HepG2 (cell line): ENCODE data around the gene RPSA. TPM values are rescaled to one million over a fixed set of nuclear protein-coding genes. Genes with fewer than 3 reads are reported as not detected.
A peak's percentile ranks its signal among the peaks of the same experiment; 100 is the strongest.

Experiments
- ARID5B ChIP-seq: IDR thresholded peaks from 2 replicates; pipeline ENCODE4 v1.4.0; 2020; ENCODE audit warnings: mild to moderate bottlenecking, missing genetic modification reagents
- ATF1 ChIP-seq: IDR thresholded peaks from 2 replicates; pipeline ENCODE4 v1.6.1; 2016; ENCODE audit warnings: mild to moderate bottlenecking, control low read depth
- ATF7 ChIP-seq, 2 experiments: fragments of 450-650 bp in 1 of 2; sonication (generic) in 1 of 2; formaldehyde crosslinking in 1 of 2; IDR thresholded peaks; 2 replicates each; pipeline versions ENCODE4 v1.4.0 to v1.6.1; 2016 to 2020; ENCODE audit warnings: antibody characterized with exemption in 1 of 2, mild to moderate bottlenecking in 1 of 2, missing genetic modification reagents in 1 of 2
- CCDC6 ChIP-seq: sonication (generic); formaldehyde crosslinking; IDR thresholded peaks from 2 replicates; pipeline ENCODE4 v1.8.1; 2022; ENCODE audit warnings: mild to moderate bottlenecking, missing genetic modification reagents, moderate library complexity
- CSRNP2 ChIP-seq: sonication (generic); formaldehyde crosslinking; conservative IDR thresholded peaks from 2 replicates; pipeline ENCODE4 v1.8.0; 2022; ENCODE audit warnings: low read depth, missing genetic modification reagents
- GFI1 ChIP-seq: sonication (generic); formaldehyde crosslinking; IDR thresholded peaks from 2 replicates; pipeline ENCODE4 v1.5.0; 2020; ENCODE audit warnings: missing genetic modification reagents, mild to moderate bottlenecking, borderline replicate concordance
- MIXL1 ChIP-seq: IDR thresholded peaks from 2 replicates; pipeline ENCODE4 v1.6.1; 2016
- MTA1 ChIP-seq: sonication (generic); formaldehyde crosslinking; IDR thresholded peaks from 2 replicates; pipeline ENCODE4 v1.4.0; 2020; ENCODE audit warnings: missing genetic modification reagents, mild to moderate bottlenecking, borderline replicate concordance
- MYC ChIP-seq: sonication (generic); formaldehyde crosslinking; IDR thresholded peaks from 2 replicates; pipeline ENCODE4 v1.9.0; 2021; ENCODE audit warnings: missing genetic modification reagents, borderline replicate concordance
- NFYB ChIP-seq: sonication (generic); formaldehyde crosslinking; IDR thresholded peaks from 2 replicates; pipeline ENCODE4 v1.4.0; 2020; ENCODE audit warnings: missing genetic modification reagents
- NR1H2 ChIP-seq: sonication (generic); formaldehyde crosslinking; IDR thresholded peaks from 2 replicates; pipeline ENCODE4 v1.8.1; 2022; ENCODE audit warnings: low read depth, missing genetic modification reagents, borderline replicate concordance
- POLR2AphosphoS5 ChIP-seq: IDR thresholded peaks from 2 replicates; pipeline ENCODE4 v1.6.1; 2012; ENCODE audit warnings: low read depth, low read length
- RFX5 ChIP-seq: IDR thresholded peaks from 2 replicates; pipeline ENCODE4 v1.6.1; 2011; ENCODE audit warnings: low read depth, low read length, improper control_type of control experiment
- RXRA ChIP-seq: sonication (generic); formaldehyde crosslinking; IDR thresholded peaks from 2 replicates; pipeline ENCODE4 v1.5.1; 2020; ENCODE audit warnings: missing genetic modification reagents
- ZEB1 ChIP-seq: IDR thresholded peaks from 2 replicates; pipeline ENCODE4 v1.6.1; 2012; ENCODE audit warnings: mild to moderate bottlenecking, low read depth, inconsistent platforms; ENCODE audit not compliant: insufficient replicate concordance
- ZNF276 ChIP-seq: sonication (generic); formaldehyde crosslinking; IDR thresholded peaks from 2 replicates; pipeline ENCODE4 v1.4.0; 2020; ENCODE audit warnings: mild to moderate bottlenecking, low read depth, missing genetic modification reagents
- ZNF34 ChIP-seq: sonication (generic); formaldehyde crosslinking; IDR thresholded peaks from 2 replicates; pipeline ENCODE4 v1.4.0; 2020; ENCODE audit warnings: mild to moderate bottlenecking, missing genetic modification reagents, borderline replicate concordance
- ZNF549 ChIP-seq: sonication (generic); formaldehyde crosslinking; IDR thresholded peaks from 2 replicates; pipeline ENCODE4 v1.5.0; 2020; ENCODE audit warnings: missing genetic modification reagents
- ZNF737 ChIP-seq: sonication (generic); formaldehyde crosslinking; IDR thresholded peaks from 2 replicates; pipeline ENCODE4 v1.5.0; 2020; ENCODE audit warnings: missing genetic modification reagents, mild to moderate bottlenecking, borderline replicate concordance
- ZNF761 ChIP-seq: sonication (generic); formaldehyde crosslinking; conservative IDR thresholded peaks from 2 replicates; pipeline ENCODE4 v1.4.0; 2020; ENCODE audit warnings: mild to moderate bottlenecking, missing genetic modification reagents
- ZNF83 ChIP-seq: sonication (generic); formaldehyde crosslinking; IDR thresholded peaks from 2 replicates; pipeline ENCODE4 v1.4.0; 2020; ENCODE audit warnings: missing genetic modification reagents, mild to moderate bottlenecking, borderline replicate concordance
- ZNF850 ChIP-seq: sonication (generic); formaldehyde crosslinking; conservative IDR thresholded peaks from 2 replicates; pipeline ENCODE4 v1.9.0; 2021; ENCODE audit warnings: mild to moderate bottlenecking, missing genetic modification reagents
- ZSCAN12 ChIP-seq: sonication (generic); formaldehyde crosslinking; IDR thresholded peaks from 2 replicates; pipeline ENCODE4 v1.9.0; 2021; ENCODE audit warnings: mild to moderate bottlenecking, missing genetic modification reagents
- polyA plus RNA-seq, 8 experiments: library from polyadenylated mRNA; depleted of rRNA in 3 of 8; stranded (reverse) in 7 of 8; unstranded in 1 of 8; fragments of >200 nt; fragmentation: Illumina TruSeq in 4 of 8; extraction: Trizol in 4 of 8; gene quantifications; 2 replicates each; pipeline versions ENCODE4 v1.2.1 to v1.2.3, GENCODE V29; 2011 to 2016; ENCODE audit warnings: low read depth in 4 of 8, missing spikeins in 1 of 8, mixed read lengths in 1 of 8; ENCODE audit not compliant: insufficient read depth in 1 of 8
- total RNA-seq, 5 experiments: library from RNA; depleted of rRNA; stranded (reverse); fragments of >200 nt; fragmentation: Illumina TruSeq; extraction: Trizol; gene quantifications; 2 replicates each; pipeline ENCODE4 v1.2.3, GENCODE V29; 2016; ENCODE audit warnings: low read depth in 1 of 5

The RPSA gene
- total and polyA plus RNA-seq, 2 of the 13 experiments (the other 11 are each of a cell fraction or from before 2014, with no cell fraction given) = 1,683 to 3,226 TPM

- TF ChIP-seq ZNF276 (CRISPR knock-in tag) = peak; percentile 61; the same call in 1 of the 2 replicates
- peak; percentile 46 for TF ChIP-seq ARID5B
- peak; percentile 51; the same call in 1 of the 2 replicates for TF ChIP-seq RXRA (CRISPR knock-in tag)
- TF ChIP-seq POLR2AphosphoS5 = peak; percentile 50
- TF ChIP-seq ZNF34 (CRISPR knock-in tag) = no peak
- no peak for TF ChIP-seq ZEB1
- no peak for TF ChIP-seq ZNF850 (CRISPR knock-in tag)
- TF ChIP-seq ATF1 (CRISPR knock-in tag) = peak; percentile 27; the same call in 1 of the 2 replicates
- TF ChIP-seq ZSCAN12 (CRISPR knock-in tag) = no peak
- 0 out of 2 replicates have a peak, but pooled peaks have one; percentile 15 for TF ChIP-seq MTA1 (CRISPR knock-in tag)
- no peak for TF ChIP-seq ZNF549 (CRISPR knock-in tag)
- TF ChIP-seq MYC (CRISPR knock-in tag) = peak; percentile 84; the same call in 1 of the 2 replicates
- no peak for TF ChIP-seq NR1H2 (CRISPR knock-in tag)
- peak; percentile 86 for TF ChIP-seq RFX5
- TF ChIP-seq GFI1 (CRISPR knock-in tag) = peak; percentile 15; the same call in 1 of the 2 replicates
- TF ChIP-seq CCDC6 (CRISPR knock-in tag) = peak; percentile 29; the same call in 1 of the 2 replicates
- no peak for TF ChIP-seq ATF7 (IDR thresholded peaks at IDR 0.05)
- no peak for TF ChIP-seq ATF7 (CRISPR knock-in tag; IDR thresholded peaks at IDR 0.05)
- TF ChIP-seq ZNF761 = no peak; the same call in 1 of the 2 replicates
- 0 out of 2 replicates have a peak, but pooled peaks have one; percentile 28 for TF ChIP-seq MIXL1 (CRISPR knock-in tag)
- peak; percentile 97 for TF ChIP-seq NFYB (CRISPR knock-in tag)
- TF ChIP-seq ZNF83 (CRISPR knock-in tag) = peak; percentile 83; the same call in 1 of the 2 replicates
- TF ChIP-seq CSRNP2 (CRISPR knock-in tag) = no peak
- TF ChIP-seq ZNF737 = no peak
Measured at GRCh38 chr3:39383881-39384664, 22.4 kb upstream of the RPSA start (continued).
